Keratinocyte (primary cell): ENCODE data around the gene THSD7B. TPM values are rescaled to one million over a fixed set of nuclear protein-coding genes. Genes with fewer than 3 reads are reported as not detected.
"Not testable (repeated sequence)": the region's sequence is repeated elsewhere in the genome, so short reads cannot be mapped to it uniquely, and the experiment has no call there.

Experiments
- DNase-seq: peaks from one replicate; pipeline ENCODE4 v3.0.0-alpha.2; 2011; ENCODE audit warnings: low read depth, missing footprints, low spot score
- FAIRE-seq: peaks from 2 replicates; lab custom pipeline; 2011; peaks lifted over from hg19 to GRCh38; lab: Jason Lieb, UNC
- H2AFZ ChIP-seq: 2 replicates; pipeline ENCODE4 v1.6.0; 2012; ENCODE audit warnings: low read length, control low read depth, inconsistent platforms; ENCODE audit not compliant: control insufficient read depth
- H3K27ac ChIP-seq: 2 replicates; pipeline ENCODE4 v1.5.1; 2011; ENCODE audit warnings: low read length; ENCODE audit not compliant: control insufficient read depth, insufficient read depth
- H3K27me3 ChIP-seq: 3 replicates; pipeline ENCODE4 v1.6.0; 2011; ENCODE audit warnings: low read length; ENCODE audit not compliant: control insufficient read depth, insufficient read depth; ENCODE audit errors: extremely low read depth
- H3K36me3 ChIP-seq, 2 experiments: 2 replicates in 1 of 2; 3 replicates in 1 of 2; pipeline ENCODE4 v1.5.1; 2011; ENCODE audit warnings: low read length in 2 of 2, mild to moderate bottlenecking in 1 of 2; ENCODE audit not compliant: control insufficient read depth in 2 of 2, insufficient read depth in 2 of 2; ENCODE audit errors: extremely low read depth in 1 of 2
- H3K4me1 ChIP-seq: 3 replicates; pipeline ENCODE4 v1.5.1; 2011; ENCODE audit warnings: low read length; ENCODE audit not compliant: control insufficient read depth, insufficient read depth; ENCODE audit errors: extremely low read depth
- H3K4me2 ChIP-seq: 3 replicates; pipeline ENCODE4 v1.6.0; 2011; ENCODE audit warnings: low read depth, low read length; ENCODE audit not compliant: control insufficient read depth, insufficient read depth; ENCODE audit errors: extremely low read depth
- H3K4me3 ChIP-seq, 3 experiments: fragments of 200-600 bp in 1 of 3; sonication (generic) in 1 of 3; 2 replicates in 2 of 3; 3 replicates in 1 of 3; pipeline ENCODE4 v1.5.1; 2011 to 2016; ENCODE audit warnings: low read length in 3 of 3, mild to moderate bottlenecking in 3 of 3, control low read depth in 2 of 3, inconsistent platforms in 1 of 3, low read depth in 1 of 3, mixed read lengths in 1 of 3, mixed run types in 1 of 3, moderate library complexity in 1 of 3; ENCODE audit not compliant: control insufficient read depth in 2 of 3, insufficient read depth in 2 of 3; ENCODE audit errors: extremely low read depth in 1 of 3
- H3K79me2 ChIP-seq: 2 replicates; pipeline ENCODE4 v1.6.0; 2012; ENCODE audit warnings: low read length; ENCODE audit not compliant: control insufficient read depth, insufficient read depth
- H3K9ac ChIP-seq: 3 replicates; pipeline ENCODE4 v1.6.0; 2011; ENCODE audit warnings: low read length; ENCODE audit not compliant: control insufficient read depth, insufficient read depth; ENCODE audit errors: extremely low read depth
- H3K9me1 ChIP-seq: 3 replicates; pipeline ENCODE4 v1.6.0; 2011; ENCODE audit warnings: low read length; ENCODE audit not compliant: control insufficient read depth, insufficient read depth; ENCODE audit errors: extremely low read depth
- H3K9me3 ChIP-seq: 2 replicates; pipeline ENCODE4 v1.5.1; 2012; ENCODE audit warnings: low read depth, low read length; ENCODE audit not compliant: control insufficient read depth
- H4K20me1 ChIP-seq: 3 replicates; pipeline ENCODE4 v1.6.0; 2011; ENCODE audit warnings: low read length; ENCODE audit not compliant: control insufficient read depth, insufficient read depth; ENCODE audit errors: extremely low read depth
- EZH2 ChIP-seq: IDR thresholded peaks from one replicate; pipeline ENCODE4 v1.6.1; 2012; ENCODE audit warnings: inconsistent platforms, mild to moderate bottlenecking, low read length, moderate library complexity
- dilution Hi-C: fragments of 300-500 bp; cut with MboI; formaldehyde crosslinking; loops from one replicate; pipeline ENCODE4 v1.7.0; 2020; ENCODE audit warnings: low sequenced_read_pairs; ENCODE audit not compliant: extremely low pct_ligation_motif_present
- polyA plus RNA-seq, 5 experiments: library from polyadenylated mRNA; depleted of rRNA in 3 of 5; stranded (reverse) in 3 of 5; stranded (forward) in 1 of 5; unstranded in 1 of 5; fragments of >200 nt; gene quantifications; 1 replicate in 1 of 5; 2 replicates in 3 of 5; 3 replicates in 1 of 5; pipeline versions ENCODE4 v1.2.1 to v1.2.3, GENCODE V29; 2011 to 2012; ENCODE audit warnings: missing spikeins in 2 of 5, low read depth in 1 of 5, low replicate concordance in 1 of 5
- TF ChIP-seq, protein P1 (sequence below), 3 experiments: IDR thresholded peaks in 1 of 3; conservative IDR thresholded peaks in 1 of 3; optimal IDR thresholded peaks in 1 of 3; 2 replicates in 2 of 3; 3 replicates in 1 of 3; pipeline versions ENCODE3 to v1.5.1; 2011; ENCODE audit warnings: low read length in 3 of 3, mild to moderate bottlenecking in 3 of 3, moderate library complexity in 2 of 3, control low read depth in 1 of 3, inconsistent platforms in 1 of 3; ENCODE audit not compliant: insufficient read depth in 2 of 3; ENCODE audit errors: extremely low read depth in 1 of 3

The THSD7B gene
- polyA plus RNA-seq, 1 donor (not counting 4 experiments of a cell fraction or from before 2014, with no cell fraction given) = 0.04 TPM

DNA sequence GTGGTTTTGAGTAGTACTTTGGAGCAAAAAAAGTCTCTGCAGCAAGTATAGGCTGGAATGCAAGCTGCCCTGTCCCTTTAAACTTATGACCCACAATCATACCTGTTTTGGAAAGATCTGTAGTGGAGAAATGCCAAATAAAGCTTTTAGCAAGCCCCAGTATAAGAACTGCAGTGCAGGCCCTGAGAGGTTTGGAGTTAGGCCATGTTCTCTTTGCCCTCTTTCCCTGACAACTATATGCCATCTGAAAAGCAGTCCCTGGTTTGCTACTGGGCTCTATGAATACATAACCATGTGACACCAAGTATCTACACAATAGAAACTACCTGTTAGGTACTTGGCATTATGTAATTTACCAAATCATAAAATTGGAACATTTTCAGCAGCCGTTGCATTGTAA lies 931.6 kb downstream of the THSD7B start:
- H3K79me2 ChIP-seq = no peaks in the 10 kb centered on the region
- H4K20me1 ChIP-seq = no peaks in the 10 kb centered on the region
- dilution Hi-C loops = no loop called here
- FAIRE-seq (no peak), DNase-seq (no peak)
- no peak overlapping the region for H3K4me2 ChIP-seq
- no peak overlapping the region for H2AFZ ChIP-seq
- H3K9me1 ChIP-seq = no peaks in the 10 kb centered on the region
- no peak overlapping the region for H3K27ac ChIP-seq
- TF ChIP-seq, protein P1, sequence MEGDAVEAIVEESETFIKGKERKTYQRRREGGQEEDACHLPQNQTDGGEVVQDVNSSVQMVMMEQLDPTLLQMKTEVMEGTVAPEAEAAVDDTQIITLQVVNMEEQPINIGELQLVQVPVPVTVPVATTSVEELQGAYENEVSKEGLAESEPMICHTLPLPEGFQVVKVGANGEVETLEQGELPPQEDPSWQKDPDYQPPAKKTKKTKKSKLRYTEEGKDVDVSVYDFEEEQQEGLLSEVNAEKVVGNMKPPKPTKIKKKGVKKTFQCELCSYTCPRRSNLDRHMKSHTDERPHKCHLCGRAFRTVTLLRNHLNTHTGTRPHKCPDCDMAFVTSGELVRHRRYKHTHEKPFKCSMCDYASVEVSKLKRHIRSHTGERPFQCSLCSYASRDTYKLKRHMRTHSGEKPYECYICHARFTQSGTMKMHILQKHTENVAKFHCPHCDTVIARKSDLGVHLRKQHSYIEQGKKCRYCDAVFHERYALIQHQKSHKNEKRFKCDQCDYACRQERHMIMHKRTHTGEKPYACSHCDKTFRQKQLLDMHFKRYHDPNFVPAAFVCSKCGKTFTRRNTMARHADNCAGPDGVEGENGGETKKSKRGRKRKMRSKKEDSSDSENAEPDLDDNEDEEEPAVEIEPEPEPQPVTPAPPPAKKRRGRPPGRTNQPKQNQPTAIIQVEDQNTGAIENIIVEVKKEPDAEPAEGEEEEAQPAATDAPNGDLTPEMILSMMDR (optimal IDR thresholded peaks at IDR 0.05 in 1 of 3, IDR thresholded peaks at IDR 0.05 in 1 of 3, conservative IDR thresholded peaks at IDR 0.05 in 1 of 3; ENCODE audit: extremely low read depth in 1 of 3, insufficient read depth in 2 of 3, low read length in 3 of 3) = no peak
- TF ChIP-seq EZH2 = no peak
- no peaks in the 10 kb centered on the region for H3K27me3 ChIP-seq
- H3K9me3 ChIP-seq = no peaks in the 10 kb centered on the region
- no peaks in the 10 kb centered on the region for H3K4me1 ChIP-seq
- no peaks in the 10 kb centered on the region for H3K36me3 ChIP-seq
- no peak overlapping the region for H3K4me3 ChIP-seq
- no peak overlapping the region for H3K9ac ChIP-seq

DNA sequence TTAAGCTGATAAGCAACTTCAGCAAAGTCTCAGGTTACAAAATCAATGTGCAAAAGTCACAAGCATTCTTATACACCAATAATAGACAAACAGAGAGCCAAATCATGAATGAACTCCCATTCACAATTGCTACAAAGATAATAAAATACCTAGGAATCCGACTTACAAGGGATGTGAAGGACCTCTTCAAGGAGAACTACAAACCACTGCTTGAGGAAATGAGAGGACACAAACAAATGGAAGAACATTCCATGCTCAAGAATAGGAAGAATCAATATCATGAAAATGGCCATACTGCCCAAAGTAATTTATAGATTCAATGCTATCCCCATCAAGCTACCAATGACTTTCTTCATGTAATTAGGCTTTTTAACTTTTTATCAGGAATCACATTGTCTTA lies 934.9 kb downstream of the THSD7B start:
- H3K36me3 ChIP-seq, H2AFZ ChIP-seq, H3K27ac ChIP-seq, H3K27me3 ChIP-seq, H4K20me1 ChIP-seq, H3K4me1 ChIP-seq, H3K9me3 ChIP-seq, DNase-seq, H3K9me1 ChIP-seq, dilution Hi-C loops, FAIRE-seq, H3K9ac ChIP-seq, H3K79me2 ChIP-seq, H3K4me3 ChIP-seq, H3K4me2 ChIP-seq: not testable (repeated sequence)

DNA sequence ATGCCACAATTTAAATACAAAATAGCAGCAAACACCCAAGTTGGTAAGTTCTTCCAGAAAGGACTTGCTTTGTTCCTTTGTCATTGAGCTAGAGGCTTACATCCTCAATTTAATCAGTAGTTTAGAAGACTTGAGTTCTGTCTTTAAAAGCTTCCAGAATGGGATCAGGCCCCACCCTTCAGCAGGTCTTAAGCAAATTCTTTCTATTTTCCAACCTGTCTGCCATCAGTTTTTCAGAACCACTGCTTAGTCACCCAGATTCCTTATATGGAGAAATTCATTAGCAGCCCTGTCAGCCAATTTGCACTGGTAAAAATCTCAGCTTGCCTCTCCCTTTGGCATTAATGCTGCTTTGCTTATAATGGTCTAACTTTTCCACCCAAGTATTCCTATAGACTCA lies 935.3 kb downstream of the THSD7B start:
- dilution Hi-C loops = no loop called here
- Histone ChIP-seq H3K9ac (no peak overlapping the region), H3K36me3 (no peaks in the 10 kb centered on the region), H3K27me3 (no peaks in the 10 kb centered on the region), H3K79me2 (no peaks in the 10 kb centered on the region), H3K4me2 (no peak overlapping the region), H3K4me1 (no peaks in the 10 kb centered on the region), H2AFZ (no peak overlapping the region), H3K9me3 (no peaks in the 10 kb centered on the region), H3K9me1 (no peaks in the 10 kb centered on the region), H3K4me3 (no peak overlapping the region), H3K27ac (no peak overlapping the region), H4K20me1 (no peaks in the 10 kb centered on the region)
- FAIRE-seq (no peak), DNase-seq (no peak)
- no peak for TF ChIP-seq EZH2
- TF ChIP-seq, protein P1 (optimal IDR thresholded peaks at IDR 0.05 in 1 of 3, IDR thresholded peaks at IDR 0.05 in 1 of 3, conservative IDR thresholded peaks at IDR 0.05 in 1 of 3; ENCODE audit: extremely low read depth in 1 of 3, insufficient read depth in 2 of 3, low read length in 3 of 3) = no peak
